OCI-LY7 (cell line): ENCODE results near the gene TGM2. TPM values are rescaled to one million over a fixed set of nuclear protein-coding genes. Genes with fewer than 3 reads are reported as not detected.

Experiments
- BruUV-seq: library from RNA; stranded (reverse); fragments of 400-500 nt; replicated peaks from 2 replicates; lab custom pipeline; 2021; lab: Mats Ljungman, UMichigan
- CTCF ChIA-PET: fragments of 300-600 bp; sonication (Branson Sonifier 250); formaldehyde crosslinking; loops from one replicate; lab custom pipeline; 2022; ENCODE audit warnings: antibody characterized with exemption; ENCODE audit not compliant: unreplicated experiment; lab: Charles Lee
- POLR2A ChIA-PET: fragments of 300-600 bp; sonication (Branson Sonifier 250); formaldehyde crosslinking; loops from one replicate; lab custom pipeline; 2022; ENCODE audit warnings: antibody characterized with exemption; lab: Charles Lee
- DNase-seq: peaks from one replicate; pipeline ENCODE4 v3.0.0-alpha.2; 2015; ENCODE audit warnings: low spot score
- H2AFZ ChIP-seq: fragments of 200-600 bp; sonication (generic), shearing (Covaris generic); 2 replicates; pipeline ENCODE4 v1.6.1; 2014; ENCODE audit warnings: mild to moderate bottlenecking, antibody characterized with exemption, low read length, moderate library complexity
- H3K27ac ChIP-seq: fragments of 200-600 bp; sonication (generic); 2 replicates; pipeline ENCODE4 v1.5.1; 2014; ENCODE audit warnings: mixed run types, low read depth, mild to moderate bottlenecking, moderate library complexity, low read length, inconsistent platforms; ENCODE audit not compliant: poor library complexity, severe bottlenecking
- H3K36me3 ChIP-seq: fragments of 200-600 bp; sonication (generic); 2 replicates; pipeline ENCODE4 v1.6.1; 2014; ENCODE audit warnings: mild to moderate bottlenecking, antibody characterized with exemption, low read length, moderate library complexity, mixed read lengths; ENCODE audit not compliant: insufficient read depth
- H3K4me1 ChIP-seq: fragments of 200-600 bp; sonication (generic); 2 replicates; pipeline ENCODE4 v1.5.1; 2014; ENCODE audit warnings: mild to moderate bottlenecking, low read length; ENCODE audit not compliant: insufficient read depth, poor library complexity, severe bottlenecking
- H3K4me2 ChIP-seq: fragments of 200-600 bp; sonication (generic); 2 replicates; pipeline ENCODE4 v1.6.1; 2014; ENCODE audit warnings: mild to moderate bottlenecking, low read length
- H3K4me3 ChIP-seq: fragments of 200-600 bp; sonication (generic); 2 replicates; pipeline ENCODE4 v1.5.1; 2014; ENCODE audit warnings: mild to moderate bottlenecking, low read depth, low read length; ENCODE audit not compliant: poor library complexity, severe bottlenecking
- H3K79me2 ChIP-seq: fragments of 200-600 bp; sonication (generic); 2 replicates; pipeline ENCODE4 v1.6.1; 2016; ENCODE audit warnings: low read depth, mild to moderate bottlenecking, low read length, moderate library complexity, mixed read lengths; ENCODE audit not compliant: insufficient read depth
- H3K9me2 ChIP-seq: fragments of 200-600 bp; sonication (generic); 2 replicates; pipeline ENCODE4 v1.6.1; 2016; ENCODE audit warnings: mild to moderate bottlenecking, low read length, mixed read lengths; ENCODE audit not compliant: insufficient read depth
- H3K9me3 ChIP-seq: fragments of 200-600 bp; sonication (generic); 2 replicates; pipeline ENCODE4 v1.6.1; 2014; ENCODE audit warnings: mild to moderate bottlenecking, mixed run types, low read length, mixed read lengths
- H4K20me1 ChIP-seq: fragments of 200-600 bp; sonication (generic); 2 replicates; pipeline ENCODE4 v1.6.1; 2014; ENCODE audit warnings: mild to moderate bottlenecking, antibody characterized with exemption, low read length, moderate library complexity, mixed read lengths; ENCODE audit not compliant: insufficient read depth
- EZH2phosphoT487 ChIP-seq: fragments of 200-600 bp; sonication (generic); IDR thresholded peaks from 2 replicates; pipeline ENCODE4 v1.6.1; 2018; ENCODE audit warnings: low read depth, borderline replicate concordance, mild to moderate bottlenecking, mixed run types, antibody characterized with exemption, low read length, moderate library complexity, mixed read lengths
- intact Hi-C: fragments of 100-400 bp; cut with micrococcal nuclease; formaldehyde crosslinking; loops from one replicate; pipeline ENCODE4 v1.10.0; 2022; ENCODE audit not compliant: unreplicated experiment
- total RNA-seq, 2 experiments: library from RNA; depleted of rRNA in 1 of 2; stranded (reverse); fragments of >200 nt in 1 of 2; shearing (Covaris generic) in 1 of 2; gene quantifications; 2 replicates each; pipeline ENCODE4 v1.2.3, GENCODE V29; 2014 to 2022
- TF ChIP-seq, protein P1 (sequence below): fragments of 200-600 bp; sonication (generic); conservative IDR thresholded peaks from 2 replicates; pipeline ENCODE4 v1.5.1; 2014; ENCODE audit warnings: mild to moderate bottlenecking, antibody characterized with exemption, low read length, moderate library complexity, mixed read lengths

The TGM2 gene
- total RNA-seq, 2 experiments from 2014 or later, result not detected

DNA sequence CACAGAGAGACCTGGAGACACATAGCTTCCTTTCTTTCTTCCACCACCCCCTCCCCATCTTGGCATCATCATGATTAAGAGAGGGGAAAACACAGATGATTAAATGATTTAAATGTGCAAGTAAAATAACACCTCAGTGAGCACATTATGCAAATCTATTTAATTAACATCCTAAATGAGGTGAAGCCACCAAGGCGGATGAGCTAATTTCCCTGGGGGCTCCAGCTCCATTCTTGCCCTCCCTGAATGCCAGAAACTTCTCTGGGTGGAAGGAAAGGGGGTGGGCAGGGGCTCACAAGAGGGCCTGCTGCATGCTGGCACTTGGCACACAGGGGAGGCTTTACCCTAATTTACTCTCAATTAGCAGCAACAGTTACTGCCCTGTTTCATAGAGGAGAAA lies 32.5 kb upstream of the TGM2 start:
- no TSS peak for BruUV-seq
- no peak for DNase-seq
- Histone ChIP-seq H4K20me1 (no peaks in the 10 kb centered on the region), H3K9me3 (no peaks in the 10 kb centered on the region), H3K4me3 (no peak overlapping the region), H3K4me2 (no peak overlapping the region), H3K36me3 (no peaks in the 10 kb centered on the region), H3K27ac (no peak overlapping the region), H2AFZ (no peak overlapping the region), H3K4me1 (no peaks in the 10 kb centered on the region), H3K79me2 (no peaks in the 10 kb centered on the region), H3K9me2 (no peaks in the 10 kb centered on the region)
- POLR2A ChIA-PET, result interaction anchor here (1.2 kb wide), 1 partner anchor 24 kb away, joined by 3 read pairs; no protein-coding TSS in a partner anchor
- TF ChIP-seq EZH2phosphoT487, result no peak
- TF ChIP-seq, protein P1, sequence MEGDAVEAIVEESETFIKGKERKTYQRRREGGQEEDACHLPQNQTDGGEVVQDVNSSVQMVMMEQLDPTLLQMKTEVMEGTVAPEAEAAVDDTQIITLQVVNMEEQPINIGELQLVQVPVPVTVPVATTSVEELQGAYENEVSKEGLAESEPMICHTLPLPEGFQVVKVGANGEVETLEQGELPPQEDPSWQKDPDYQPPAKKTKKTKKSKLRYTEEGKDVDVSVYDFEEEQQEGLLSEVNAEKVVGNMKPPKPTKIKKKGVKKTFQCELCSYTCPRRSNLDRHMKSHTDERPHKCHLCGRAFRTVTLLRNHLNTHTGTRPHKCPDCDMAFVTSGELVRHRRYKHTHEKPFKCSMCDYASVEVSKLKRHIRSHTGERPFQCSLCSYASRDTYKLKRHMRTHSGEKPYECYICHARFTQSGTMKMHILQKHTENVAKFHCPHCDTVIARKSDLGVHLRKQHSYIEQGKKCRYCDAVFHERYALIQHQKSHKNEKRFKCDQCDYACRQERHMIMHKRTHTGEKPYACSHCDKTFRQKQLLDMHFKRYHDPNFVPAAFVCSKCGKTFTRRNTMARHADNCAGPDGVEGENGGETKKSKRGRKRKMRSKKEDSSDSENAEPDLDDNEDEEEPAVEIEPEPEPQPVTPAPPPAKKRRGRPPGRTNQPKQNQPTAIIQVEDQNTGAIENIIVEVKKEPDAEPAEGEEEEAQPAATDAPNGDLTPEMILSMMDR, result no peak
- intact Hi-C loops, result no loop called here
- CTCF ChIA-PET, result no interaction called here

DNA sequence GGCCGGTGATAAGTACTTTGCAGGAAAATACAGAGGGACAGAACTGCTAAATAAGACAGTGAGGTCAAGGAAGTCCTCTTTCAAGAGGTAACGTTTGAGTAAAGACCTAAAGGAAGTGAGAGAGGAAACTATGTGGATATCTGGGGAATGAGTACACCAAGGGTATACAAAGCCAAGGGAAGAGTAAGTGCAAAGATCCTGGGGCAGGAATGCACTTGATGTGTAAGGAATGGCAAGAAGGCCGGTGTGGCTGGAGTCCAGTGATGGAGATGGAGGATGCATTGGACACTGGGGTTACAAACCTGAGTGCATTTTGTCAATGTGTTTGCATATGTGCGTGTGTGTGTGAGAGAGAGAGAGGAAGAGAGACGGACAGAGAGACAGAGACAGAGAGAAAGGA lies 32.1 kb upstream of the TGM2 start:
- Histone ChIP-seq H3K9me3 (no peaks in the 10 kb centered on the region), H3K79me2 (no peaks in the 10 kb centered on the region), H3K4me1 (no peaks in the 10 kb centered on the region), H3K4me2 (no peak overlapping the region), H2AFZ (no peak overlapping the region), H3K36me3 (no peaks in the 10 kb centered on the region), H4K20me1 (no peaks in the 10 kb centered on the region), H3K27ac (no peak overlapping the region), H3K9me2 (no peaks in the 10 kb centered on the region), H3K4me3 (no peak overlapping the region)
- ChIA-PET POLR2A (interaction anchor here (1.2 to 1.3 kb wide), 2 partner anchors 10 to 24 kb away, joined by 3 read pairs; no protein-coding TSS in a partner anchor), CTCF (no interaction called here)
- no peak for DNase-seq
- intact Hi-C loops, result no loop called here
- TF ChIP-seq, protein P1, result no peak
- TF ChIP-seq EZH2phosphoT487, result no peak
- no TSS peak for BruUV-seq

DNA sequence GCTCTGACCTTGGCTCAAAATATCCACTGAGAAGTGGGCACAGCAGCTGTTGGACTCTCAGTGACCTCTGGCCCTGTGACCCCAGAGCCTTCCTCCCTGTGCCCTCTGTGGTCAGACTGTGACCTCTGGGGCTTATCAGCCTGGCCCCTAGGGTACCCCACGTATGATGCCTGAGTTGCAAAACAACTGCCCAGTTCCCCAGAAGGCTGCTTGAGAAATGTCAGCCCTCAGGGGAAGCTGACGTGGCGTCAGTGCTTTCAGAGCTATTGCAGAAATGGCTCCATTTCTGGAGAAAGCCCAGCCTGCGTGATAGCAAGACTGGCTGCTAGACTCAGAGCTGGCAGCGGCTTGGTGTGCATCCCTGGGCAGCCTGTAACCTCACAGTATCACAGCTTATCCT lies 31.5 kb upstream of the TGM2 start:
- no peak overlapping the region for H3K27ac ChIP-seq
- no peak overlapping the region for H3K4me3 ChIP-seq
- no peak overlapping the region for H2AFZ ChIP-seq
- no peaks in the 10 kb centered on the region for H3K36me3 ChIP-seq
- intact Hi-C loops, result no loop called here
- no peak for TF ChIP-seq EZH2phosphoT487
- TF ChIP-seq, protein P1, result no peak
- CTCF ChIA-PET, result interaction anchor here (0.6 kb wide), 1 partner anchor 22 kb away, joined by 3 read pairs; no protein-coding TSS in a partner anchor
- no peaks in the 10 kb centered on the region for H3K9me3 ChIP-seq
- H3K4me2 ChIP-seq, result no peak overlapping the region
- no peaks in the 10 kb centered on the region for H4K20me1 ChIP-seq
- H3K9me2 ChIP-seq, result no peaks in the 10 kb centered on the region
- BruUV-seq, result no TSS peak
- H3K4me1 ChIP-seq, result no peaks in the 10 kb centered on the region
- no peak for DNase-seq
- no peaks in the 10 kb centered on the region for H3K79me2 ChIP-seq
- POLR2A ChIA-PET, result interaction anchor here (0.7 to 1.3 kb wide), 3 partner anchors 10 to 436 kb away, joined by 3 read pairs; no protein-coding TSS in a partner anchor
